DMS53 (cell line): ENCODE measurements around the gene KDM4B.
"Not testable (repeated sequence)": the region's sequence is repeated elsewhere in the genome, so short reads cannot be mapped to it uniquely, and the experiment has no call there.

Experiments
- DNase-seq: peaks from one replicate; lab custom pipeline; 2025; lab: John Stamatoyannopoulos, UW

Gene KDM4B

DNA sequence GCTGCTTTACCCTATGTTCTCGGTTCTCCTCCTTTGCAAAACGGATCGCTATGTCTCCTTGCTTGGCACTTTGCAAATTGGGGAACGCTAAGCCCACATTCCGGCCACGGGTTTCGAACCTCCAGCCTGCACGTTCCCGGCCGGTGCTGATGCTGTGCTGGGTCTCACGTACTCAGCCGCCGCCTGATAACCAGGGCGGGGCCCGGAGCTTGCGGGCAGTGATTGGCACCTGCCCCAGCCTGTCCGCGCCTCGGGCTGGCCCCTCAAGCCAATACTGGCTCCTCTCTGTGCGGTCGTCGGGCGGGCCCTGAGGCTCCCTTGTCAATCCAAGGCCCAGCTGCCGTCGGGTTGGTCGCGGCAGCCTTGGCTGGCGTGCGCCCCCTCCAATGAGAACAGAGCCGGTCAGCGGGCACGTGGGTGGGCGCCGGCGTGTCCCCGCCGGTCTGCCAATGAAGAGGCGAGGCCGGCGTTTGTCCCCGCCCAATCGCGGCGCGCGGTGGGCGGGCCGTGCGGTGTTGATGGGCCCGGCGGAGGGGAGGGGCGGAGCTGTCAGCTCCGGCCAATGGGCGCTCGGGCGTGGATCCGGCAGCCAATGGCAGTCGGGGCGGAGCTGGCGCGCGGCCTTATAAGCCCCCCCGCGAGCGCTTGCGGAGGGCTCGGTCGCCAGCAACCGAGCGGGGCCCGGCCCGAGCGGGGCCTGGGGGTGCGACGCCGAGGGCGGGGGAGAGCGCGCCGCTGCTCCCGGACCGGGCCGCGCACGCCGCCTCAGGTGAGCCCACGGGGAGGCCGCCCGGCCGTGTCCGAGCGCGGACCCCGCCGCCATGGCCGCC is at the start of gene KDM4B:
Gene KDM4B (plus strand): TSS at position 652 of the 830 bp plus-strand sequence. CDS start 63,778 bp downstream, outside the sequence.
- peak; percentile 99 for DNase-seq

DNA sequence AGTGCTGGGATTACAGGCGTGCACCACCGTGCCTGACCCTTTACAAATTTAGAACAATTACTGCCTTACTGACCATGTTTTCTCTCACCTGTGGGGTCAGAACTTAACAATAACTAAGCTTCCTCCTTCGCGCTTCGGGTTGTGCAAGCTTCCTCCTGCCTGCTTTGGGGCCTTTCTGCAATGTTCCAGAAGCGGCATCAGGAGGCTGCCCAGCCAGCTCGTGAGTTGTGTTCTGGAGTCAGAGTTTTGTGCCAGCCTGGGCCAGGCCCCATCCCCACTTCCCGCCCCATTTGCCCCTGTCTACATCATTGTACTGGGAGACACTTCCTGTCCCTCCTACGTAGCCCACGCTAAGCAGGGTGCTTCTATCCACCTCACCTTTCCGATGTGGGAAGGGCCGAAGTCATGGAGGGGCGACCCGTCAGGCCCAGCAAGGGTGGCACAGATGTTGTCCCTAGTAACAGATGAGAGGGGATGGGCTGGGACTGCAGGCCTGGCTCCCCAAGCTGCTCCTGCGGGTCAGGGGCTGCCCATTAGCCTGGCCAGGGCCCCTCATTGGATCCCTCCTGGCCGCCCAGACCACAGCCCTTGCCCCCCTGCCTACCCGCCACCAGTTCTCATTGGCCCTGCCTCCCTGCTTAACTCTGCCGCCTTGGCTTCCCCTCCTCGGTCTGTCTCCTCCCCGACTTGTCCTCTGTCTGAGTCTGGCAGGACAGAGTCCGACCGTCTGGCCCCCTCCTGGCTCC is 46.2 kb upstream of the KDM4B start:
- DNase-seq, result no peak

DNA sequence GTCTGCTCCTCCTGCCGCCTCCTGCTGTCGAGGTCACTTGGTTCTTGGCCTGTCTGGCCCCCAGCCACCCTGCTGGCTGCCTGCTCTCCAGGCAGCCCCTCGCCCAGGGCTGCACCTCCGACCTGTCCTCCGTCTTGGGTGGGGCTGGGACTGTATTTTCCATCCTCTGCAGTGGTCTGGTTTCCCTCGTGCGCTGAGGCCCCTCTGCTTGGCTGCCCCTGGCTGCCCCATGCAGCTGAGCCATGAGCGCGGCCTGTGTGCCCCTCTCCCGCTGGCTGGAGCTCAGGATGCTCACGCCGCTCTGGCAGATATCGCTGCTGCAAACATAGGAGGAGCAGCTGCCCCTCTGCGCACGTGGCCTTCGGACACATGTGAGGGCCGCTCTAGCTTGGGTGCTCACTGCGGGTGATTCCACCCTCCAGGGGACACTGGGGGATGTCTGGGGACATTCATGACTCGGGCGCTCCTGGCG is 45.6 kb upstream of the KDM4B start:
- no peak for DNase-seq

DNA sequence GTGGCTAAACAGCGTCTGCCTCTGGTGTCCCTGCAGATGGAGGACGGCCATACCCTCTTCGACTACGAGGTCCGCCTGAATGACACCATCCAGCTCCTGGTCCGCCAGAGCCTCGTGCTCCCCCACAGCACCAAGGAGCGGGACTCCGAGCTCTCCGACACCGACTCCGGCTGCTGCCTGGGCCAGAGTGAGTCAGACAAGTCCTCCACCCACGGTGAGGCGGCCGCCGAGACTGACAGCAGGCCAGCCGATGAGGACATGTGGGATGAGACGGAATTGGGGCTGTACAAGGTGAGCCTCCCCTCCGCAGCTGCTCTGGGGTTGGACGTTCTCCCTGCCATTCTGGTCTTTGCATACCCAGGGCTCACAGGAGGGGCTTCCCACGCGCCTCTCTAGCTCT is 39.7 kb upstream of the KDM4B start:
- DNase-seq, result no peak

DNA sequence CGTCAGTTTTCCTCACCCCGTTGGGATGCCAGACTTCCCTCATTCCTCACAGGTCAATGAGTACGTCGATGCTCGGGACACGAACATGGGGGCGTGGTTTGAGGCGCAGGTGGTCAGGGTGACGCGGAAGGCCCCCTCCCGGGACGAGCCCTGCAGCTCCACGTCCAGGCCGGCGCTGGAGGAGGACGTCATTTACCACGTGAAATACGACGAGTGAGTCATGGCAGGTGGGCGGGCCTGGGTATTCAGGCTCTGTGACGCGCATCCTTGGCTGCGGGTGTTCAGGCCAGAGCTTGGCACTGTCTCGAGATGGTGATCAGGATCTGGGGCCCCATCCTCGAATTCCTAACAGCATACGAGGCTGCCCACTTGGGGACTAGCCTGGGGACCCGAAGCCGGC is 38.2 kb upstream of the KDM4B start:
- no peak for DNase-seq

DNA sequence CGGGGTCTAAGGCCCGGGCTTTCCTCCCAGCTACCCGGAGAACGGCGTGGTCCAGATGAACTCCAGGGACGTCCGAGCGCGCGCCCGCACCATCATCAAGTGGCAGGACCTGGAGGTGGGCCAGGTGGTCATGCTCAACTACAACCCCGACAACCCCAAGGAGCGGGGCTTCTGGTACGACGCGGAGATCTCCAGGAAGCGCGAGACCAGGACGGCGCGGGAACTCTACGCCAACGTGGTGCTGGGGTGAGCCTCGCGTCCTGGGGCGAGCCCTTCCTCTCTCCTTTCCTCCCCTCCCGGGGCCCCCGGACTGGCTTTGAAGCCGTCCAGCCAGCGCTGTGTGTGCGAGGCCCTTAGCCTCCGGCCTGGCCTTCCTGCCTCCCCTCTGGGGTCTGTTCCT is 36.2 kb upstream of the KDM4B start:
- no peak for DNase-seq

DNA sequence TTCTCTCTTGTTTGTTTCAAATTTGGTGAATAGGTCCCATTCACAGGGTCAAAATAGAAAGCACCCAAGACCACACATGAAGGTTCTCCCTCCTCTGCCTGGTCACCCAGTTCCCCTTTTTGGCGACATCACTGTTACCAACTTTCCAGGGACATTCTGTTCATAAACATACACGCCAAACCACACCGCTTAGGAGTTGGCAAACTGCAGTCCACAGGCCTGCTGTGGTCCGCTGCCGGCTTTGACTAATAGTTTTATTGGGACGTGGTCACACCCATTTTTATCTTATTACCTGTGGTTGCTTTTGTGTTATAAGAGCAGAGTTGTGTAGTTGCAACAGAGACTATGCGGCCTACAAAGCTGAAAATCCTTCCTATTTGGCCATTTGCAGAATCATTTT is 35.4 kb upstream of the KDM4B start:
- DNase-seq, result no peak

DNA sequence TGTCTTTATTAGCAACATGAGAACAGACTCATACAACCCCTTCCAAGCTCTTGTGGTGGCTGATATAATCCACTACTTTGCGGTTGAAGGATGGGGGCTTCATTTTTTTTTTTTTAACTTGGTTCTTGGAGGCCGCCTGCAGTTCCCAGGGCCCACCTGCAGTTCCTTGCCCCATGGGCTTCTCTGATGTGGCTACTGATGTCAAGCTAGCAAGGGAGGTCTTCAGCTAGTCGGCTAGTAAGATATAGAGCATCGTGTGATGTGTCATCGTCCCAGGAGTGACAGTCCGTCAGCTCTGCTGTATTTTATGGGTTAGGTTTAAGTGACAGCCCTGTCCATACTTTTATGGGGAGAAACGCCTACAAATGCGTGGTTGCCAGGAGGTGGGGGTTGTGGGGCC is 33.5 kb upstream of the KDM4B start:
- DNase-seq, result no peak

DNA sequence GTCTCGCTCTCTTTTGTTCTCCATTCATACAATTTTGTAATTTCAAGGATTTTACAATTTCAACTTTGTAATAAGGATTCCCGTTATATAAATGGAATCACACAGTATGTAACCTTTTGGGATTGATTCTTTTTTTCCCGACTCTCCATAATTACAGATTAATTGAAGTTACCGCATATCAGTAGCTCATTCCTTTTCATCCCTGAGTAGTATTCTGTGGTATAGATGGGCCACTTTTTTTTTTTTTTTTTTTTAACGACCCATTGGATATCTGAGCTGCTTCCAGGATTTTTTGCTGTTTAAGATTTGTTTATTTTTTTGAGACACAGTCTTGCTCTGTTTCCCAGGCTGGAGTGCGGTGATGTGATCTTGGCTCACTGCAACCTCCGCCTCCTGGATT is 31.9 kb upstream of the KDM4B start:
- DNase-seq, result no peak

DNA sequence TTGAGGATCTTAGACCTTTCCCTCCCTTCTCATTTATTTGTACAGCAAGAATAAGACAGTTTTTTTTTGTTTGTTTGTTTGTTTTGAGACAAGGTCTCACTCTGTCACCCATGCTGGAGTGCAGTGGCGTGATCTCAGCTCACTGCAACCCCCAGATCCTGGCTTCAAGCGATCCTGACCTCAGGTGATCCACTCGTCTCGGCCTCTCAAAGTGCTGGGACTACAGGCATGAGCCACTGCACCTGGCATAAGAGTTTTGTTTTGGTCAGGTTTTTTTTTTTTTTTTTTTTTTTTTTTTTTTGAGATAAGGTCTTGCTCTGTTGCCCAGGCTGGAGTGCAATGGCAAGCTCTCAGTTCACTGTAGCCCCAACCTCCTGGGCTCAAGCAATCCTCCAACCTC is 30.5 kb upstream of the KDM4B start:
- DNase-seq, result peak; percentile 11

DNA sequence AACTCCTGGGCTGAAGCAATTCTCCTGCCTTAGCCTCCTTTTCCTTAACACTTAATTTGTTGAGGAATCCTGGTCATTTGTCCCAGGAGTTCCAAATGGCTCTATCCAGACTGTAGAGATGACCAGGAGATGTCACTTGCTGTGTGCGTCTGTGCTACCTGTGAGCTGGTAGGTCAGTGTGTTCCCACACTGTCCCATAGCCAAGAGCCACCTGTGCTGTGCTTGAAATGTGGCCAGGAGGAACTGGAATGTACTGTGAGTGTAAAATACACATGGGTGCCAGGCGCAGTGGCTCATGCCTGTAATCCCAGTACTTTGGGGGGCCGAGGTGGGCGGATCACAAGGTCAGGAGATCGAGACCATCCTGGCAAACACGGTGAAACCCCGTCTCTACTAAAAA is 29.4 kb upstream of the KDM4B start:
- DNase-seq, result no peak

DNA sequence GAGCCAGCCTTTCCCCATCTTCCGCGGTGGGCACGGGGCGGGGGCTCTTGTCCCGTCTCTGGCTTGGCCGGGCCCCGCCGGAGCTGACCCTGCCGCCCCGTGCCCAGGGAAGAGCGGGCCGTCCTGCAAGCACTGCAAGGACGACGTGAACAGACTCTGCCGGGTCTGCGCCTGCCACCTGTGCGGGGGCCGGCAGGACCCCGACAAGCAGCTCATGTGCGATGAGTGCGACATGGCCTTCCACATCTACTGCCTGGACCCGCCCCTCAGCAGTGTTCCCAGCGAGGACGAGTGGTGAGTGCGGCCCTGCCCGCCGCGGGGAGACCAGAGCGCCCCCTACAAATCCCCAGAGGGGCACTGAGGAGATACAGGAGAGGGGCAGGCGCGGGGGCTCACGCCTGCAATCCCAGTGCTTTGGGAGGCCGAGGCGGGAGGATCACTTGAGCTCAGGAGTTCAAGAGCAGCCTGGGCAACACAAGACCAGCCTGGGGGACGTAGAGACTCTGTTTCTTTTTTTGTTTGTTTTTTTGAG is 27.2 kb upstream of the KDM4B start:
- not testable (repeated sequence) for DNase-seq

DNA sequence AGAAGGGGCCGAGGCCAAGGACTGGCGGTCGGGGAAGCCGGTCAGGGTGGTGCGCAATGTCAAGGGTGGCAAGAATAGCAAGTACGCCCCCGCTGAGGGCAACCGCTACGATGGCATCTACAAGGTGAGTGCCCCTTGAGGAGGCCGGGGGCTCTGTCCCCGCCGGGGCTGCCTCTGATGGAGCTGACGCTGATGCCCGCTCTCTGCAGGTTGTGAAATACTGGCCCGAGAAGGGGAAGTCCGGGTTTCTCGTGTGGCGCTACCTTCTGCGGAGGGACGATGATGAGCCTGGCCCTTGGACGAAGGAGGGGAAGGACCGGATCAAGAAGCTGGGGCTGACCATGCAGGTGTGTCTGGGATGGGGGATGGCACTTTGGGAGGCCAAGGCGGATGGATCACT is 18.3 kb upstream of the KDM4B start:
- DNase-seq, result not testable (repeated sequence)

DNA sequence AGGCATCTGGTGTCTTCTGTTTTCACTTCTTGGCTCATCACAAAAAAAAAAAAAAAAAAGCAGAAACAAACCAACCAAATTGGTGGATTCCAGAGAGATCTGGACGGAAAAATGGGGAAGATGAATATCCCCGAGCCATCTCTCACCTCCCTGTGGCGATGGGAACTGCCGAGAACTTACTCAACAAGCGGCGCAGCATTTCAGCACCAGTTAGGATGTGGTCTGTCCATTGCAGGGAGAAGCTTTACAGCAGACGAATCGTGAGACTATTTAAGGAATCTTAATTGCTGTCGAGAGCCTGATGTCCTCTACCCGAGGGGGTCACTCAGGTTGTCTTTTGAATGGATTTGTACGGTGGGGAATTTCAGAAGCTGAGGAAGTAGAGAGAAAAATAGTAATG is 17.3 kb upstream of the KDM4B start:
- DNase-seq, result no peak

DNA sequence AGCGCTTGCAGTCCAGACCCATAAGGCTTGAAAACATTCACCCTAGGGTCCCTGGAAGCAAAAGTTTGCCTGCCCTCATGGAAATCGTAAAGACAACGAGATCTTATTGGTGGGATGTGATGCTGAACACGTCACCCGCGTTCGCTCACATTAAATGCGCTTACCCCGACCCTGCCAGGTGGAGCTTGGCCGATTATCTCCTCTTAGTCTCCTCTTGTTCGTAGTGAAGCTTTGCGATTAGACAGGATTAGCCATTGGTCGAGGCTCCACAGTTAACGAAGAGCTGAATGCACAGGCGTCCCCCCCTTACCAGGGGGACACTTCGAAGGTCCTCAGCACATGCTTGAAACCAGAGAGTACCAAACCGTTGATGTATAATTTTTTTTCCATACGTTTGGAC is 16.0 kb upstream of the KDM4B start:
- DNase-seq, result no peak

DNA sequence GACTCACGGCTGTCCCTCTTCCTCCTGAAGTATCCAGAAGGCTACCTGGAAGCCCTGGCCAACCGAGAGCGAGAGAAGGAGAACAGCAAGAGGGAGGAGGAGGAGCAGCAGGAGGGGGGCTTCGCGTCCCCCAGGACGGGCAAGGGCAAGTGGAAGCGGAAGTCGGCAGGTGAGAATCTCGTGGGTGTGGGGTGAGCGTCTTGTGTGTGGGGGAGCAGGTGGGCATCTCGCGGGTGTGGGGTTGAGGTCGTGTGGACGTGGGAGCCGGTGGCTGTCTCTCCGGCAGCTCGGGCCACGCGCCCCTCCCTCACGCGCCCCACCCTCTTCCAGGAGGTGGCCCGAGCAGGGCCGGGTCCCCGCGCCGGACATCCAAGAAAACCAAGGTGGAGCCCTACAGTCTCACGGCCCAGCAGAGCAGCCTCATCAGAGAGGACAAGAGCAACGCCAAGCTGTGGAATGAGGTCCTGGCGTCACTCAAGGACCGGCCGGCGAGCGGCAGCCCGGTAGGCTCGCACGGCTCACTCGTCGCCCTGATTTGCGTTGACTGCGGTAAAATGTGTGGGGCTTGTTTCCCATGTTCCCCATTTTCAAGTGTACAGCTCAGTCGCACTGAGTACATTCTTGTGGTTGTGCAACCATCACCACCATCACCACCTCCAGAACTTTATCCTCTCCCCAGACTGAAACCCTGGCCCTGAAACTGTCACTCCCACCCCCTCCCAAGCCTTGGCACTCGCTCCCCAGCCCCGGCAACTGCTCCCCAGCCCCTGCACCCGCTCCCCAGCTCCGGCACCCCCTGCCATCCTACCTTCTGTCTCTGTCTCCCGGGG is 14.4 kb upstream of the KDM4B start:
- DNase-seq, result not testable (repeated sequence)

DNA sequence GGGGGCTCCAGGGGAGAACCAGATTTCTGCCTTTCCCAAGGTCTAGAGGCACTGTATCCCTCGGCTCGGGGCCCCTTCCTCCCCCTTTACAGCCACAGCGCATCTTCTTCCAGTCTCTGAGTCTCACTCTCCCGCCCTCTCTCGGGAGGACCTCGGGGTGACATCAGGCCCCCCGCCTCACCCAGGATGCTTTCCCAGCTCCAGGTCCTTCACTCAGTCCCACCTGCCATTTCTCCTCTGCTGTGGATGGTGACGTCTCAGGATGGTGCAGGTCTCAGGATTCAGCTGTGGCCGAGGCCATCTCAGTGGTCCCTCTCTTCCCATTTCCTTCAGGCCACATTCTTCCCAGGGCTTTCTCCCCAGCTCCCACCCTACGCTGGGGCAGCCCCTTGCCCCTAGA is 13.6 kb upstream of the KDM4B start:
- DNase-seq, result no peak

DNA sequence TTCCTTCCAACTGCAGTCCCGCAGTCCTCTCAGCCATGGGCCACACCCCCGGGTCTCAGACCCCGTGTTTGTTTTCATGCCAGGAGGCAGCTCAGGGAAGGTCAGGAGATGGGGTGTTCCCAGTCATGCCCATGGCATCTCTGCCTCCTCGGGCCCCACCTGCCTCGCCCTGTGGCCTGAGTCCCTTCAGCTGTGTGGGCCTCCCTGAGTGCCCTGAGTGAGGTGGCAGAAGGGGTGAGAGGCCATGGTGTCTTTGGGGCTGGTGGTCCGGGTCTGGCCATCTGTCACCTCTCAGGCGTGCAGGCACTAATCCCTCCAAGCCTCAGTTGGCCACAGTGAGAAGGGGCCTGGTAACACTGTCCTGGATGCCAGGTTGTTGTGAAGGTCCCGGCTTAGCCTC is 10.9 kb upstream of the KDM4B start:
- no peak for DNase-seq

DNA sequence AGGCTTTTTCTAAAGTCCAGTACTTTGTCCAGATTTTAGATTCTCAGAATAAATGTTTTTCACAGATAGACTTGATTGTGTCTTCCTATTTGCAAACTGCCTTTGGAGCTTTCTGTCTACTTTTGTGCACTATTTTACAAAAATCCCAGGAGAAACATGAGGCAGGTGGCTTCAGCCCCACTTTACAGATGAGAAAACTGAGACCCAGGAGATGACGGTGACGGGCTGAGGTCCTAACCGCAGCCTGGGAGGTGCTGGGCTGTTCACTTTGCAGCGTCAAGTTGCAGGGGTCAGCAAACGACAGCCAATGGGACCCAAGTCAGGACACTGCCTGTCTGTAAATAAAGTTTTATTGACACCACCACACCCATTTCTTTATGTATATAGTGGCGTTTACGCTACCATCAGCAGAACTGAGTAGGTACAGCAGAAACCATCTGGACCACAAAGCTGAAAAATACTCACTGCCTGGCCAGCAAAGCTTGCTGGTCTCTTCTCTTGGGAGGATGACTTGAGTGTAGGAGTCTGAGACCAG is 6.8 kb upstream of the KDM4B start:
- DNase-seq, result no peak

DNA sequence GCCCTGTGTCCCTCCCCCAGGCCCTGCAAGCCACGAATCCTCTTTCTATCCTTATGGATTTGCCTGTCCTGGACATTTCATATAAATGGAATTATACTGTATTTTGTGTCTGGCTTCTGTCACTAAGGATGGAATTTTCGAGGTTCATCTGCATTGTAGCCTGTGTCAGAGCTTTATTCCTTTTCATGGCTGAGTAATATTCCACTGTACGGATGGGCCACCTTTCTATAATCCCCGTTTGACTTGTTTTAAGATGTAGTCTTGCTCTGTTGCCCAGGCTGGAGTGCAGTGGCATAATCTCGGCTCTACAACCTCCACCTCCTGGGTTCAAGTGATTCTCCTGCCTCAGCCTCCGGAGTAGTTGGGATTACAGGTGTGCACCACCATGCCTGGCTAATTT is 3.9 kb upstream of the KDM4B start:
- no peak for DNase-seq

DNA sequence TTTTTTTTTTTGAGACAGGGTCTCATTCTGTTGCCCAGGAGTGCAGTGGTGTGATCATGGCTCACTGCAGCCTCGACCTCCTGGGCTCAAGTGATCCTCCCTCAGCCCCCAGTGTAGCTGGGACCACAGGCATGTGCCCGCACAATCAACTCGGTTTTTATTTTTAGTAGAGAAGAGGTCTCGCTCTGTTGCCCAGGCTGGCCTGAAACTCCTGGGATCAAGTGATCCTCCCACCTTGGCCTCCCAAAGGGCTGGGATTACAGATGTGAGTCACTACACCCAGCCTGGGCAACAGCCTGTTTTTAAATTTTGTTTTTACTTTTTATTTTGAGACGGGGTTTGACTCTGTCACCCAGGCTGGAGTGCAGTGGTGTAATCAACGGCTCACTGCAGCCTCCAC is 2.3 kb upstream of the KDM4B start:
- no peak for DNase-seq
